HFFc6 (cell line): Measurements from ENCODE around the gene ERG. TPM values are rescaled to one million over a fixed set of nuclear protein-coding genes. Genes with fewer than 3 reads are reported as not detected.

Experiments
- DNase-seq: peaks from one replicate; pipeline ENCODE4 v3.0.0-alpha.2; 2018
- H3K27ac Mint-ChIP-seq: 2 replicates; pipeline ENCODE4 v1.8.0; 2020; ENCODE audit warnings: mild to moderate bottlenecking, mixed read lengths
- H3K27me3 Mint-ChIP-seq: 2 replicates; pipeline ENCODE4 v1.8.0; 2021; ENCODE audit warnings: mild to moderate bottlenecking, moderate library complexity, mixed read lengths; ENCODE audit not compliant: insufficient read depth
- H3K36me3 Mint-ChIP-seq: 2 replicates; pipeline ENCODE4 v1.8.0; 2021; ENCODE audit warnings: low read depth, mixed read lengths
- H3K4me1 Mint-ChIP-seq: 2 replicates; pipeline ENCODE4 v1.8.0; 2020; ENCODE audit warnings: low read depth, mixed read lengths
- H3K4me3 Mint-ChIP-seq: 2 replicates; pipeline ENCODE4 v1.8.0; 2020; ENCODE audit warnings: mild to moderate bottlenecking, moderate library complexity, mixed read lengths
- H3K9me3 Mint-ChIP-seq: 2 replicates; pipeline ENCODE4 v1.8.0; 2020; ENCODE audit warnings: mild to moderate bottlenecking, mixed read lengths
- CTCF ChIP-seq: fragments of 200-600 bp; sonication (generic); IDR thresholded peaks from 2 replicates; pipeline ENCODE4 v1.5.0; 2021; ENCODE audit warnings: antibody characterized with exemption, mild to moderate bottlenecking
- total RNA-seq, 6 experiments: library from RNA; stranded (reverse); fragmentation: NEBNext Ultra II Directional; extraction: Animal tissue kit (Norgen Biotek cat#: 25700); gene quantifications; 2 replicates in 1 of 6; 3 replicates in 5 of 6; pipeline ENCODE4 v1.2.3, GENCODE V29; 2021

Gene ERG
- total RNA-seq, 6 experiments from 2014 or later: not detected

GRCh38 chr21:38479641-38480525 is 18.4 kb downstream of the ERG start:
- TF ChIP-seq CTCF: no peak
- Mint-ChIP-seq H3K27ac (no peak overlapping the region), H3K27me3 (peaks cover 27% of the 10 kb centered on the region), H3K9me3 (no peaks in the 10 kb centered on the region), H3K36me3 (no peaks in the 10 kb centered on the region), H3K4me1 (peaks cover 31% of the 10 kb centered on the region), H3K4me3 (no peak overlapping the region)
- no peak for DNase-seq

- Mint-ChIP-seq H3K27ac (no peak overlapping the region), H3K4me1 (peaks cover 22% of the 10 kb centered on the region), H3K27me3 (peaks cover 29% of the 10 kb centered on the region), H3K4me3 (no peak overlapping the region), H3K9me3 (no peaks in the 10 kb centered on the region), H3K36me3 (no peaks in the 10 kb centered on the region)
- peak; percentile 60 for DNase-seq
- TF ChIP-seq CTCF: no peak
These were observed 19.5 kb downstream of the ERG start for GRCh38 chr21:38478782-38479181.

GRCh38 chr21:38477226-38477625 is 21.1 kb downstream of the ERG start:
- no peak for DNase-seq
- no peaks in the 10 kb centered on the region for H3K36me3 Mint-ChIP-seq
- peaks cover 28% of the 10 kb centered on the region for H3K27me3 Mint-ChIP-seq
- TF ChIP-seq CTCF: no peak
- H3K4me1 Mint-ChIP-seq: peaks cover 19% of the 10 kb centered on the region; the same call in 1 of the 2 replicates
- no peak overlapping the region for H3K27ac Mint-ChIP-seq
- no peaks in the 10 kb centered on the region for H3K9me3 Mint-ChIP-seq
- no peak overlapping the region for H3K4me3 Mint-ChIP-seq

GRCh38 chr21:38476385-38476784 is 21.9 kb downstream of the ERG start:
- no peak for DNase-seq
- Mint-ChIP-seq H3K4me3 (no peak overlapping the region), H3K27me3 (peaks cover 31% of the 10 kb centered on the region), H3K36me3 (no peaks in the 10 kb centered on the region), H3K4me1 (peaks cover 19% of the 10 kb centered on the region; the same call in 1 of the 2 replicates), H3K27ac (no peak overlapping the region), H3K9me3 (no peaks in the 10 kb centered on the region)
- TF ChIP-seq CTCF: no peak

GRCh38 chr21:38475519-38475918 is 22.8 kb downstream of the ERG start:
- H3K4me3 Mint-ChIP-seq: no peak overlapping the region
- no peak for DNase-seq
- no peak for TF ChIP-seq CTCF
- H3K27ac Mint-ChIP-seq: no peak overlapping the region
- no peaks in the 10 kb centered on the region for H3K36me3 Mint-ChIP-seq
- H3K9me3 Mint-ChIP-seq: no peaks in the 10 kb centered on the region
- peaks cover 31% of the 10 kb centered on the region for H3K27me3 Mint-ChIP-seq
- peaks cover 19% of the 10 kb centered on the region; the same call in 1 of the 2 replicates for H3K4me1 Mint-ChIP-seq
